Stimulated activated effector memory CD8-positive, alpha-beta T cell treated with anti-CD3 and anti-CD28 coated beads, Interleukin-12 subunit alpha, Interleukin-12 subunit beta, amount 100 ng/mL, for 72 hours (primary cell): ENCODE data around the gene ANO3.
"Not testable (repeated sequence)": the region's sequence is repeated elsewhere in the genome, so short reads cannot be mapped to it uniquely, and the experiment has no call there.

Experiments used
- ATAC-seq: fragments of 150-1000 bp; cut with Tn5 transposase; 2 replicates; pipeline ENCODE4 v1.10.0; 2021
- DNase-seq, 2 donors: peaks; one replicate each; pipeline ENCODE4 v3.0.0; 2021 to 2022; ENCODE audit warnings: low spot score in 2 of 2
- H3K27ac Mint-ChIP-seq: one replicate; pipeline ENCODE4 v1.8.0; 2022; ENCODE audit warnings: mild to moderate bottlenecking, mixed read lengths
- H3K36me3 Mint-ChIP-seq: one replicate; pipeline ENCODE4 v1.8.0; 2022; ENCODE audit warnings: mild to moderate bottlenecking, mixed read lengths
- H3K4me1 Mint-ChIP-seq: one replicate; pipeline ENCODE4 v1.8.0; 2022; ENCODE audit warnings: mixed read lengths
- H3K4me3 Mint-ChIP-seq: one replicate; pipeline ENCODE4 v1.8.0; 2022; ENCODE audit warnings: mild to moderate bottlenecking, mixed read lengths
- H3K9me3 Mint-ChIP-seq: one replicate; pipeline ENCODE4 v1.8.0; 2022; ENCODE audit warnings: mixed read lengths

Gene ANO3

GRCh38 chr11:26569646-26570045 lies 237.7 kb downstream of the ANO3 start:
- Mint-ChIP-seq H3K4me3 (no peak overlapping the region), H3K4me1 (no peaks in the 10 kb centered on the region), H3K36me3 (no peaks in the 10 kb centered on the region), H3K9me3 (peaks cover 6% of the 10 kb centered on the region), H3K27ac (no peak overlapping the region)
- ATAC-seq: no peak
- DNase-seq: no peak

- no peak for ATAC-seq
- Mint-ChIP-seq H3K36me3 (no peaks in the 10 kb centered on the region), H3K4me1 (no peaks in the 10 kb centered on the region), H3K4me3 (no peak within 1 kb of the TSS), H3K9me3 (no peaks in the 10 kb centered on the region), H3K27ac (no peak within 1 kb of the TSS)
- DNase-seq: no peak
Observed at GRCh38 chr11:26571861-26572654, 240.1 kb downstream of the ANO3 start, which contains the start of gene MUC15. Gene MUC15, minus strand, starts transcription at chr11:26572263. Its CDS starts 5,169 bp downstream, at chr11:26567094.

- H3K27ac Mint-ChIP-seq: no peak overlapping the region
- DNase-seq: no peak
- H3K4me3 Mint-ChIP-seq: no peak overlapping the region
- no peaks in the 10 kb centered on the region for H3K4me1 Mint-ChIP-seq
- H3K36me3 Mint-ChIP-seq: no peaks in the 10 kb centered on the region
- no peak for ATAC-seq
- H3K9me3 Mint-ChIP-seq: no peaks in the 10 kb centered on the region
Observed at GRCh38 chr11:26572770-26573402, 241.0 kb downstream of the ANO3 start.

GRCh38 chr11:26573896-26574295 lies 242.0 kb downstream of the ANO3 start:
- Mint-ChIP-seq H3K4me3 (no peak overlapping the region), H3K4me1 (no peaks in the 10 kb centered on the region), H3K27ac (no peak overlapping the region), H3K36me3 (no peaks in the 10 kb centered on the region), H3K9me3 (no peaks in the 10 kb centered on the region)
- ATAC-seq: no peak
- DNase-seq: no peak

- Mint-ChIP-seq H3K36me3 (no peaks in the 10 kb centered on the region), H3K4me3 (no peak overlapping the region), H3K9me3 (peaks cover 3% of the 10 kb centered on the region), H3K27ac (no peak overlapping the region), H3K4me1 (no peaks in the 10 kb centered on the region)
- DNase-seq: no peak
- ATAC-seq: no peak
Observed at GRCh38 chr11:26575946-26576345, 244.0 kb downstream of the ANO3 start.

- H3K36me3 Mint-ChIP-seq: no peaks in the 10 kb centered on the region
- ATAC-seq (no peak), DNase-seq (no peak)
Observed at GRCh38 chr11:26578998-26579661, 247.2 kb downstream of the ANO3 start.

GRCh38 chr11:26579683-26580082 lies 247.8 kb downstream of the ANO3 start:
- H3K9me3 Mint-ChIP-seq: peaks cover 5% of the 10 kb centered on the region
- ATAC-seq: no peak
- no peaks in the 10 kb centered on the region for H3K36me3 Mint-ChIP-seq
- H3K4me3 Mint-ChIP-seq: no peak overlapping the region
- no peaks in the 10 kb centered on the region for H3K4me1 Mint-ChIP-seq
- no peak for DNase-seq
- no peak overlapping the region for H3K27ac Mint-ChIP-seq

More at GRCh38 chr11:26578998-26579661, 247.2 kb downstream of the ANO3 start:
- Mint-ChIP-seq H3K4me3 (no peak overlapping the region), H3K4me1 (no peaks in the 10 kb centered on the region), H3K9me3 (peaks cover 5% of the 10 kb centered on the region), H3K27ac (no peak overlapping the region)

- no peak for ATAC-seq
- no peaks in the 10 kb centered on the region for H3K36me3 Mint-ChIP-seq
- H3K4me3 Mint-ChIP-seq: no peak overlapping the region
- no peak overlapping the region for H3K27ac Mint-ChIP-seq
- DNase-seq: no peak
- H3K4me1 Mint-ChIP-seq: no peaks in the 10 kb centered on the region
- H3K9me3 Mint-ChIP-seq: peaks cover 7% of the 10 kb centered on the region
Observed at GRCh38 chr11:26580929-26581328, 249.0 kb downstream of the ANO3 start.

GRCh38 chr11:26583550-26583949 lies 251.6 kb downstream of the ANO3 start:
- DNase-seq (no peak), ATAC-seq (no peak)
- Mint-ChIP-seq H3K4me3 (no peak overlapping the region), H3K27ac (no peak overlapping the region), H3K4me1 (no peaks in the 10 kb centered on the region), H3K36me3 (no peaks in the 10 kb centered on the region), H3K9me3 (peaks cover 7% of the 10 kb centered on the region)

- DNase-seq: no peak
- Mint-ChIP-seq H3K9me3 (peaks cover 7% of the 10 kb centered on the region), H3K36me3 (no peaks in the 10 kb centered on the region), H3K27ac (no peak overlapping the region), H3K4me3 (no peak overlapping the region), H3K4me1 (no peaks in the 10 kb centered on the region)
- ATAC-seq: no peak
Observed at GRCh38 chr11:26584818-26585217, 252.9 kb downstream of the ANO3 start.

- Mint-ChIP-seq H3K4me3 (no peak overlapping the region), H3K36me3 (no peaks in the 10 kb centered on the region), H3K4me1 (no peaks in the 10 kb centered on the region), H3K27ac (no peak overlapping the region), H3K9me3 (peaks cover 5% of the 10 kb centered on the region)
- ATAC-seq (no peak), DNase-seq (no peak)
Observed at GRCh38 chr11:26587073-26587472, 255.1 kb downstream of the ANO3 start.

GRCh38 chr11:26593691-26594090 lies 261.8 kb downstream of the ANO3 start:
- Mint-ChIP-seq H3K9me3 (peaks cover 14% of the 10 kb centered on the region), H3K4me1 (no peaks in the 10 kb centered on the region), H3K27ac (no peak overlapping the region), H3K36me3 (no peaks in the 10 kb centered on the region), H3K4me3 (no peak overlapping the region)
- no peak for DNase-seq
- no peak for ATAC-seq

- not testable (repeated sequence) for ATAC-seq, DNase-seq
- H3K9me3 Mint-ChIP-seq: peaks cover 14% of the 10 kb centered on the region
Observed at GRCh38 chr11:26595207-26595865, 263.4 kb downstream of the ANO3 start.

GRCh38 chr11:26597049-26597689 lies 265.2 kb downstream of the ANO3 start:
- ATAC-seq, H3K4me1 Mint-ChIP-seq, H3K4me3 Mint-ChIP-seq, H3K27ac Mint-ChIP-seq, H3K36me3 Mint-ChIP-seq, DNase-seq: not testable (repeated sequence)
- peaks cover 23% of the 10 kb centered on the region for H3K9me3 Mint-ChIP-seq

More at GRCh38 chr11:26595207-26595865, 263.4 kb downstream of the ANO3 start:
- H3K27ac Mint-ChIP-seq, H3K4me3 Mint-ChIP-seq, H3K4me1 Mint-ChIP-seq, H3K36me3 Mint-ChIP-seq: not testable (repeated sequence)

- Mint-ChIP-seq H3K27ac (no peak overlapping the region), H3K9me3 (peaks cover 24% of the 10 kb centered on the region), H3K4me1 (no peaks in the 10 kb centered on the region), H3K4me3 (no peak overlapping the region), H3K36me3 (no peaks in the 10 kb centered on the region)
- DNase-seq (no peak), ATAC-seq (no peak)
Observed at GRCh38 chr11:26597899-26598298, 266.0 kb downstream of the ANO3 start.
